Hindlimb muscle (tissue), 1 donor: ENCODE data around the gene TRAF3IP3. TPM values are rescaled to one million over a fixed set of nuclear protein-coding genes. Genes with fewer than 3 reads are reported as not detected.
"Not testable (repeated sequence)": the region's sequence is repeated elsewhere in the genome, so short reads cannot be mapped to it uniquely, and the experiment has no call there.

Source experiments
- DNase-seq: peaks from one replicate; pipeline ENCODE4 v3.0.0-alpha.2; 2013
- polyA plus RNA-seq: library from polyadenylated mRNA; unstranded; fragments of 120-200 nt; gene quantifications from one replicate; pipeline ENCODE4 v1.2.1, GENCODE V29; 2013; ENCODE audit not compliant: insufficient read length

Gene TRAF3IP3
- polyA plus RNA-seq, 1 donor: 2.8 TPM

DNA sequence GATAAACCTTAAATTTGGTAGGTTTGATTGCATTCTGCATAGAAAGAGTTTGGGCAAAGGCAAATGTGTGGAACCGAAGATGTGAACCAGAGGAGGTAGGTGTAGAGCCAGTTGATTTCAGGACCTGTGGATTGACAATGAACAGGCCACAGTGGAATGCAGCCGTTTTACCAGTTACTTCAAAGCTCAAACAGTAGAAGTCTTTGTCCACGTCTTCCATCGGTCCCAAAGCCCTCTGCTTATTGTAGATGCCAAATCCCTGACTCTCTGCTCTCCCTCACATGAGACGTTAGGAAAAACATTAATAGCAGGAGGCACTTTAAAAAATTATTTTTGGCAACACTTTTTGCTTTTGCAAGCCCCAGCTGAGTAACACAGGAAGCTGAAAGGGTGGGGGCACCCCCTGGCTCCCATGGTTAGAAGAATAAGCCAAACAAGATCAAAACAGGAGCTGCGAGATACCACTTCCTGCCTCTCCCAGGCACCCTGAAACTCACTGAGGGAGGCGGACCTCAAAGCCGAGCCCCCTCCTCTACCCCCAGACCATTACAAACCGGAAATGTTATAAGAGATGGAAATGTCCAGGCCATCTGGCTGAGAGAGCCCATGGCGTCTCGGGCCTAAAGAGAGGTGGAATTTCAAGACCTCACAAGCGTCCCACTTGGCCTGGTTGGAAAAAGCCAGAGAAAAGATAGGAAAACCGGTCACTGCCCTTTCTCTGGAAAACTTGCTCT lies 13.5 kb downstream of the TRAF3IP3 start:
- DNase-seq: peak; percentile 26

GRCh38 chr1:209769971-209770370 lies 14.1 kb downstream of the TRAF3IP3 start:
- no peak for DNase-seq

DNA sequence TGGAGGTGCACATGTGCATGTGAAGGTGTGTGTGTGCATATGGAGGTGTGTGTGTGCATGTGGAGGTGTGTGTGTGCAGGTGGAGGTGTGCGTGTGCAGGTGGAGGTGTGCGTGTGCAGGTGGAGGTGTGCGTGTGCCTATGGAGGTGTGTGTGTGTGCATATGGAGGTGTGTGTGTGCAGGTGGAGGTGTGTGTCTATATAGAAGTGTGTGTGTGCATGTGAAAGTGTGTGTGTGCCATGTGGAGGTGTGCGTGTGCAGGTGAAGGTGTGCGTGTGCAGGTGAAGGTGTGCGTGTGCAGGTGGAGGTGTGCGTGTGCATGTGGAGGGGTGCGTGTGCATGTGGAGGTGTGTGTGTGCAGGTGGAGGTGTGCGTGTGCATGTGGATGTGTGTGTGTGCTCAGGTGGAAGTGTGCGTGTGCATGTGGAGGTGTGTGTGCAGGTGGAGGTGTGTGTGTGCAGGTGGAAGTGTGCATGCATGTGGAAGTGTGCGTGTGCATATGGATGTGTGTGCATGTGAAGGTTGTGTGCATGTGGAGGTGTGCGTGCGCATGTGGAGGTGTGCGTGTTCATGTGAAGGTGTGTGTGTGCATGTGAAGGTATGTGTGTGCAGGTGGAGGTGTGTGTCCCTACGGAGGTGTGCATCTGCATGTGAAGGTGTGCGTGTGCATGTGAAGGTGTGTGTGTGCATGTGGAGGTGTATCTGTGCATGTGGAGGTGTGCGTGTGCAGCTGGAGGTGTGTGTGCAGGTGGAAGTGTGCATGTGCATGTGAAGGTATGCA lies 15.0 kb downstream of the TRAF3IP3 start:
- DNase-seq: no peak

GRCh38 chr1:209772126-209772525 lies 16.3 kb downstream of the TRAF3IP3 start:
- no peak for DNase-seq

- DNase-seq: no peak
These were observed 18.7 kb downstream of the TRAF3IP3 start for GRCh38 chr1:209774592-209774991.

GRCh38 chr1:209775678-209776077 lies 19.8 kb downstream of the TRAF3IP3 start:
- no peak for DNase-seq

GRCh38 chr1:209777587-209777986 lies 21.7 kb downstream of the TRAF3IP3 start:
- no peak for DNase-seq

DNA sequence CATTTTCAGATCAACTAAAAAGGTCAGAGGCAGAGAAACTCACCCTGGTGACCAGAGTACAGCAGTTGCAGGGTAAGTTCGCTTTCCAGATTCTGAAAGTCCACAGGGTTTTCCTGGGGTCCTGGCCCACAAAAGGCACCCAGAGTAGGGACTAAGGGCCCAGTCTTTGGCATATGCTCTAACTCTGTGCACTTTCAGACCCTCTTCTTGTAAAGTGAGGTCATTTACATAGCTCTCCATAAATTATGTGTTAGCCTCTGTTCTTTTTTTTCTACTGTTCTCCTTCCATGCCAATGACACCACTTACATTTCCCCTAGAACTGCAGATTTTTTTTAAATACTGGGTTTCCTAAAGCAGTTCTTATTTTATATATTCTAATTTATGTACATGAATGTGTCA lies 22.2 kb downstream of the TRAF3IP3 start:
- no peak for DNase-seq

- no peak for DNase-seq
These were observed 24.4 kb downstream of the TRAF3IP3 start for GRCh38 chr1:209780268-209780667.

- no peak for DNase-seq
These were observed 27.5 kb downstream of the TRAF3IP3 start for GRCh38 chr1:209783386-209783785.

- DNase-seq: peak; percentile 99
These were observed 28.7 kb downstream of the TRAF3IP3 start, which contains the start of gene C1orf74 for GRCh38 chr1:209784265-209785169. TSS of gene C1orf74 (minus strand) at chr1:209784559. CDS start at chr1:209783634, 925 bp downstream.

DNA sequence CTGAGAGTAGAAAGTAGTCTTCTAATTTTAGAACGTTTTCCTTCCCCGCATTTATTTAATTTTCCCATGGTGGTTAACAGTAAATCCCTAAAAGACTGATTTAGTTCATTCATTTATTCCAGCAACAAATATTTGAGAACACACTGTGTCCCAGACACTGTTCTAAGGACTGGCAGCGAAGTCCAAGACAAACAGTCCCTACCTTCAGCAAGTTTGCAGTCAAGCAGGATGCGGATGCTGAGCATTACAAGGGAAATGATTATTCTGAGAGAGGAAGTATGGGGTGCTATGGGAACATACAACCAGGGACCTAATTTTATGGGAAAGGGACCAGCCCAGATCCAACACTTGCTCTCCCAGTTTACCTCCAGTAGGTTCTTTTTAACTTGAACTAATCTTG lies 29.7 kb downstream of the TRAF3IP3 start:
- DNase-seq: no peak

DNA sequence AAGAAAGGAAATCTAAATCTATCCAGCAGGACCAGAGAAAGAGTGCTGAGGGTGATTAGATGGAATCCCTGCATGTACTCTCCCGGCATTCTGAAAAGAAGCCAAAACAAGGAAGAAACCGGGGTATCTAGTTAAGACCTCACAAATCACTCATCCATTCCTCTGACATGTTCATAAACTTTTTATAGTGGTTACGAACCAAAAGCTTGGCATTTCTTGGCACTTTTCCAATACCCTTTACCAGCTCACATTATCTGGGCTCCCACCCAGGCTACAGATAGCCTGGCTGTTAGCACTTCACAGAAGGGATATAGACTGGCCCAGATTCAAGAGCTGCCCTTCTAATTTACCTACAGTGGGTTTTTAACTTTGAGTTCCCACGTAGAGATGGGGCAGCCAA lies 30.3 kb downstream of the TRAF3IP3 start:
- no peak for DNase-seq

DNA sequence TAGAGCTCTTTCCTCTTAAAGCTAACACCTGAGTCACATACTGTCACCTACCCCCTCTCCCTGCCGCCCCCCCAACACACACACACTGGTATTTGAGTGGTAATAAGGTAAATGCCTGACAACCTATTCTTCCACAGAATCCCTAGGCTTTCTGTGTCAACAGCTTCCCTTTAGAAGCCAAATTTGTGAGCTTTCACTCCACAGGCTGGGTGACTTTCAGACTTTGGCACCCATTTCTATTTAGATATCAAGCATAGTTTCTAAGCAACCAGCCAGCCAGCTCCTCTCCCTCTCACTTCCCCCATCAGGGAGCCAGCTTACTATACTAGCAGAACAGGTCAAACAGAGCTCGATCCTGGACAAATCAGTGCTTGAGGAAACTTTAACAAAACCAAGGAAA lies 31.7 kb downstream of the TRAF3IP3 start:
- no peak for DNase-seq

DNA sequence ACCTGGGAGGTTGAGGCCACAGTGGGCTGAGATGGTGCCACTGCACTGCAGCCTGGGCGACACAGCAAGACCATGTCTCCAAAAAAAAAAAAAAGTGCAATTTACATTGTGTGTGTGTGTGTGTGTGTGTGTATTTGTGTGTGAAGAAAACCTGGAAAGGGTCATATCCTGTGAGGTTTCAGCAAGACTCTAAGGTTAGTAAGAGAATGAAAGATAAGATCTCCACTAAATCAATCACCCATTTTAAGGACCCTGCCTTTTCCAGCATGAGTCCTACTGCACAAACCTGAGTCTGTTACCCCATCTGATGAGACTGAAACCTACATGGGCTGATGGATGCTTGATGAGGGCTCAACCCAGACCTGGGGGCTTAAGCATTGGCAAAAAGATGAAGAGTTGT lies 33.4 kb downstream of the TRAF3IP3 start:
- DNase-seq: no peak

DNA sequence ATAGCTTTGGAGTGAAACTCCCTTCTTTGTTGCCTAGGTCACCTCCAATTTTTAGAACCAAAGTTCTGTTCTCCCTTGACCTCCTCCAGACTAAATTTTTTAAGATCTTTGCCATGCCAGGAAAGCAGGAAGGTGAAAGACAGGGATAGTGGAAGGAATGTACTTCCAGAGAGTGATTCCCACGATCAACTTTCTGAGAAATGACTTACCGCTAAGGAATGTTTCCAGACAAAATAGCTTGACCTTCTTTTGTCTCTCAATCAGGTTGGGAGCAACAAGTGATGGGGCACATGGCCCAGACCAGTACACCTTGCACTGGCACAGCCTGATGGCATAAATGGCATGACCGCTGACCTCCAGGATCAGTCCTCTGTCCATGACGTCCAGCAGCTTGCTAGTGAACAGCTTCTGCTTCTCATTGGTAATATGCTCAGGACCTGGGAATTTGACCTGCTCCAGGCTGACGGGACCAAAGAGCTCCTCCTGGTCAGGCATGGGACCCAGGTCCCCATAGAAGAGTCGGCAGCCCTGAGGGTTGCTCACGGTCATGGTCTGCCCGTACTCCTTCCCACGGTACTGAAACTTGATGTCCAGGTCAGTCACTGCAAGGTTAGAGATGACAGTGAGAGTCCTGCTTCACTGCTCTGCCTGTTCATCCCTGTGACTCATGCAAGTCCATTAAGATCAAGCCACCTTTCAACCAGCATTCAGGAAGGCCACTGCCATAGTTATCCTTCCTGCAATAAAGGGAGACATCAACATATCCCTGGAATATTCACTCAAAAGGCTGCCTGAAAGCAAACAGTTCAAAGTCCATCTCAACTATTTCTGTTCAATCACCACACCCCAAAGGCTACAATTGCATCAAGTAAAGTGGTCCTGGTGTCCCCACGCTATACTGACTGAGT lies 34.7 kb downstream of the TRAF3IP3 start:
- DNase-seq: no peak

DNA sequence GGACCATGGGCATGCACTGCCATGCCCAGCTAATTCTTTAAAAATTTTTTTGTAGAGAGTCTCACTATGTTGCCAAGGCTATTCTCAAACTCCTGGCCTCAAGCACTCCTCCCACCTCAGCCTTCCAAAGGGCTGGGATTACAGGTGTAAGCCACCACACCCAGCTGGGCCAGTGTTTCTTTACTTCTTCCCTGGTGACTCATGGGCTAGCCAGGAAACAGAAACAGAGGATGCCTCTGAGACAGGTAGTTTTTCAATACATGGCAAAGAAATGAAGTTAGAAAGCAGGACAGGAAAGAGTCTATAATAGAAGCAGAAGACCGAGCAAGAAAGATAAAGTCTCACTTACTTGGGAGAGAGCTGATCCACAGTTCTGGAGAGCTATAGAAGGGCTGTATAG lies 36.1 kb downstream of the TRAF3IP3 start:
- DNase-seq: no peak

DNA sequence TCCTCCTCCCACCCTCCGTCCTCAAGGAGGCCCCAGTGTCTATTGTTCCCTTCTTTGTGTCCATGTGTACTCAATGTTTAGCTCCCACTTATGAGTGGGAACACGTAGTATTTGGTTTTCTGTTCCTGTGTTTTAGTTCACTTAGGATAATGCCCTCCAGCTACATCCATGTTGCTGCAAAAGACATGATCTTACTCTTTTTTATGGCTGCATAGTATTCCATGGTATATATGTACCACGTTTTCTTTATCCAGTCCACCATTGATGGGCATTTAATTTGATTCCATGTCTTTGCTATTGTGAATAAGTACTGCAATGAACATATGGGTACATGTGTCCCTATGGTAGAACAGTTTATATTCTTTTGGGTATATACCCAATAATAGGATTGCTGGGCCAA lies 37.9 kb downstream of the TRAF3IP3 start:
- not testable (repeated sequence) for DNase-seq

DNA sequence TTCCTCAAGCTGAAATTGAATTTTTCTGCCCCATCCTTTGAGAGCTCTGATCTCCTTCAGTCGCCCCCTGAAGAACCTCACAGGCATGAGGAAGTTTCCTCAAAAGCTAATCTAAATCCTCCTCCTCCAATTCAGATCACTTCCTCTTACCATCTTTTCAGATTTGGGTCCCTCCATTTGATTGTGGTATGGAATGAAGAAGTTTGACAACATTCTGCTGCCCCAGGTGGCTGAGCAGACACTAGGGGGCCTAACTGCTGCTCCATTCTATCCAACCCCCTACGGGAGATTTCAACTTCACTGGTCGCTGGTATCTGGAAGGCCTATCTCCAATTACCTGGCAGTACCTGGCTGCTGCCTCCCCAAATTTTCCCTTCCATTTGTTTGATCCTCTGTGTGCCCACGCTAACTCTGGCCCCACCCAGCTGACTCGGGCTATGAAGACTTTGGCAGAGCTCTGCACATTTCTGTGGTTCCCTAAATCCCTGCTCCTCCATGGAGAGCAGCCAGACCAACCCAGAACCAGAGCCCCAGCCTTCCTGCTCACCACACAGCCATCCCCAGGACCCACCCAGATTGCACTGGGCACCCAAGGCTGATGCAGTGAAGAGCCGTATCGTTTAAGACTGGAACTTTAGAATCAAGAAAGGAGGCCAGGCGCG lies 42.3 kb downstream of the TRAF3IP3 start:
- DNase-seq: no peak

DNA sequence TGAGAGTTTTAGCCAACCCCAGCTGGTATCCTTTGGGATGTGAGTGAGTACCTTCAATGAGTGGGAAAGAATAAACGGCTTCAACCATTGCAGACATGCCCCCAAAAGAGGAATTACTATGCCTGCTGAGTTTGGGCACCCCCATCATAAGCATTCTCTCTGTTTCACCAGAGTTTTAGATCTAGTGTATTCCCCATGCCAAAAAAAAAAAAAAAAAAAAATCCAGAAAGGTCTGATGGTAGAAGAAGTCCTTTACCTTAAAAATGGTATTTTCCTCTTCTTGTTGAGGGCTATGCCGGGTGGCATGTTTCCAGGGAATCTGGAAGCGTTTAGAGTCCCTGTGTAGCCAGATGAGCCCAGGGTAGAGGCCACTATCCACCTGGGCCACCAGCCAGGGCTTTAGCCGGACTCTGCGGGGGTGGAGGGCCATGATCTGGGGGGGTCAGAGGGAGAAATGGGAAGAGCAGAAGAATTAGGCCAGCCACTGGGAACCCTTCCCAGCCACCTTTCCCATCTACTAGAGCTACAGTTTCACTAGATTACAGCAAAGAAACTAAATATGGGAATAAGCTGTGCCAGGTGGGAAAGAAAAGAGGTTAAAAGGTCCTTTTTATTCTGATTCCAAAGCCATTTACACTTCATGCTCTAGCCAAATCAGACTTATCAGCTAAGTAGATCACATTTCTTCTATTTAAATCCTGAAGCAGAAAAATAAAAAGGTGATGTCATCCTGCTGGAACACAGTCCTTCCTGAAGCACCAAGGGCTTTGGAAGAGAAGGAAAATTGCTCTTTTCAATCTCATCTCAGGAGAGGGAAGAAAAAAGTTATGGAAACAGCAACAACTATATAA lies 45.4 kb downstream of the TRAF3IP3 start:
- DNase-seq: peak; percentile 51
